Suprapubic skin (tissue), 4 donors: ENCODE results near the gene EDAR. TPM values are rescaled to one million over a fixed set of nuclear protein-coding genes. Genes with fewer than 3 reads are reported as not detected.

Source experiments
- DNase-seq, 2 donors: peaks; one replicate each; pipeline ENCODE4 v3.0.0-alpha.2; 2019; ENCODE audit warnings: low spot score in 2 of 2
- H3K27ac ChIP-seq: fragments of 200-600 bp; sonication (generic); one replicate; pipeline ENCODE4 v1.5.1; 2019
- H3K27me3 ChIP-seq: fragments of 200-600 bp; sonication (generic); one replicate; pipeline ENCODE4 v1.5.1; 2019
- H3K36me3 ChIP-seq: fragments of 200-600 bp; sonication (generic); one replicate; pipeline ENCODE4 v1.5.1; 2019
- H3K4me1 ChIP-seq: fragments of 200-600 bp; sonication (generic); one replicate; pipeline ENCODE4 v1.5.1; 2019
- H3K4me3 ChIP-seq: fragments of 200-600 bp; sonication (generic); one replicate; pipeline ENCODE4 v1.5.1; 2019; ENCODE audit warnings: mild to moderate bottlenecking
- H3K9me3 ChIP-seq: fragments of 200-600 bp; sonication (generic); one replicate; pipeline ENCODE4 v1.5.1; 2019
- EP300 ChIP-seq: sonication (generic); formaldehyde crosslinking; IDR thresholded peaks from one replicate; pipeline ENCODE4 v1.6.1; 2017; ENCODE audit warnings: antibody characterized with exemption
- POLR2A ChIP-seq, 2 donors: fragments of 450-650 bp; IDR thresholded peaks; one replicate each; pipeline ENCODE4 v1.6.1; 2017; ENCODE audit warnings: antibody characterized with exemption in 2 of 2, mild to moderate bottlenecking in 2 of 2, moderate library complexity in 2 of 2
- POLR2AphosphoS5 ChIP-seq, 3 donors: sonication (generic); formaldehyde crosslinking; IDR thresholded peaks; one replicate each; pipeline ENCODE4 v1.6.1; 2017; ENCODE audit warnings: antibody characterized with exemption in 3 of 3
- WGBS: methylation state at CpG from one replicate; pipeline ENCODE4 v1.1.5; 2018; 5-methylcytosine and 5-hydroxymethylcytosine counted together
- total RNA-seq, 4 donors: library from RNA; depleted of rRNA; stranded (reverse); fragments of >200 nt; gene quantifications; one replicate each; pipeline ENCODE4 v1.1.0, GENCODE V29; 2016
- TF ChIP-seq, protein P1 (sequence below), 2 donors: fragments of 200-600 bp in 1 of 2; fragments of 450-650 bp in 1 of 2; sonication (generic) in 1 of 2; IDR thresholded peaks; one replicate each; pipeline ENCODE4 v1.5.1; 2016 to 2019; ENCODE audit warnings: antibody characterized with exemption in 2 of 2, mild to moderate bottlenecking in 1 of 2, moderate library complexity in 1 of 2

The EDAR gene
- total RNA-seq, 4 donors from 2014 or later, result 1.5 to 4.3 (median 2.2) TPM

DNA sequence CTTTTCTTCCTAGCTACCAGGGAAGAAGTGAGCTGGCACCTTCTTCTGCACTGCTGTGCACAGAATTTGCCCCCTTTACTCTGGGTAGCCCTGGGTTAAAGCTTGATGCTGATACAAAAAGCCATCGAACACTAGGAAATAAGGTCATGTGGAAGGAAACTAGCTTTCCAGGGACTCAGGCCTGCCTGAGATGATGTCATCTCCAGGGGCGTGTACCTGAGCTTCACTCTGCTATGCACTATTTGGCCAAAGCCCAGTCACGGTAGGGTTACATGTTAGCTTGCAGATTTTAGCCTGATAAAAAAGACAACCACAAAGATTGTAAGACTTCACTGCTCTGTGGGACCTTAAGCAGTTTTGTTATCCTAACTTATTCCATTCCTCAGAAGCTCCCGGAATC, 20.4 kb downstream of the EDAR start:
- TF ChIP-seq POLR2A (IDR thresholded peaks at IDR 0.05) (no peak), POLR2AphosphoS5 (IDR thresholded peaks at IDR 0.05) (no peak), EP300 (no peak)
- TF ChIP-seq, protein P1, sequence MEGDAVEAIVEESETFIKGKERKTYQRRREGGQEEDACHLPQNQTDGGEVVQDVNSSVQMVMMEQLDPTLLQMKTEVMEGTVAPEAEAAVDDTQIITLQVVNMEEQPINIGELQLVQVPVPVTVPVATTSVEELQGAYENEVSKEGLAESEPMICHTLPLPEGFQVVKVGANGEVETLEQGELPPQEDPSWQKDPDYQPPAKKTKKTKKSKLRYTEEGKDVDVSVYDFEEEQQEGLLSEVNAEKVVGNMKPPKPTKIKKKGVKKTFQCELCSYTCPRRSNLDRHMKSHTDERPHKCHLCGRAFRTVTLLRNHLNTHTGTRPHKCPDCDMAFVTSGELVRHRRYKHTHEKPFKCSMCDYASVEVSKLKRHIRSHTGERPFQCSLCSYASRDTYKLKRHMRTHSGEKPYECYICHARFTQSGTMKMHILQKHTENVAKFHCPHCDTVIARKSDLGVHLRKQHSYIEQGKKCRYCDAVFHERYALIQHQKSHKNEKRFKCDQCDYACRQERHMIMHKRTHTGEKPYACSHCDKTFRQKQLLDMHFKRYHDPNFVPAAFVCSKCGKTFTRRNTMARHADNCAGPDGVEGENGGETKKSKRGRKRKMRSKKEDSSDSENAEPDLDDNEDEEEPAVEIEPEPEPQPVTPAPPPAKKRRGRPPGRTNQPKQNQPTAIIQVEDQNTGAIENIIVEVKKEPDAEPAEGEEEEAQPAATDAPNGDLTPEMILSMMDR (IDR thresholded peaks at IDR 0.05), result no peak
- Histone ChIP-seq H3K4me3 (no peak overlapping the region), H3K27me3 (peaks cover 4% of the 10 kb centered on the region), H3K4me1 (peaks cover 13% of the 10 kb centered on the region), H3K27ac (no peak overlapping the region), H3K9me3 (no peaks in the 10 kb centered on the region), H3K36me3 (no peaks in the 10 kb centered on the region)
- WGBS, result 32% methylated on average over 4 of the region's 4 CpGs
- DNase-seq, result peak in 1 of 2 donors; percentile 32

GRCh38 chr2:108967757-108968156, 21.3 kb downstream of the EDAR start:
- H3K9me3 ChIP-seq, result no peaks in the 10 kb centered on the region
- H3K4me1 ChIP-seq, result peaks cover 12% of the 10 kb centered on the region
- peaks cover 2% of the 10 kb centered on the region for H3K27me3 ChIP-seq
- no peak overlapping the region for H3K27ac ChIP-seq
- TF ChIP-seq POLR2A (IDR thresholded peaks at IDR 0.05), result no peak
- no peak for TF ChIP-seq EP300
- TF ChIP-seq, protein P1 (IDR thresholded peaks at IDR 0.05), result no peak
- no peak for TF ChIP-seq POLR2AphosphoS5 (IDR thresholded peaks at IDR 0.05)
- H3K36me3 ChIP-seq, result no peaks in the 10 kb centered on the region
- peak in 1 of 2 donors; percentile 8 for DNase-seq
- no peak overlapping the region for H3K4me3 ChIP-seq
- WGBS, result 83% methylated on average over 7 of the region's 7 CpGs

GRCh38 chr2:108965540-108966289, 23.3 kb downstream of the EDAR start:
- Histone ChIP-seq H3K36me3 (no peaks in the 10 kb centered on the region), H3K4me1 (no peaks in the 10 kb centered on the region), H3K27ac (no peak overlapping the region), H3K4me3 (no peak overlapping the region), H3K9me3 (no peaks in the 10 kb centered on the region), H3K27me3 (no peaks in the 10 kb centered on the region)
- no peak for TF ChIP-seq POLR2AphosphoS5 (IDR thresholded peaks at IDR 0.05)
- TF ChIP-seq POLR2A (IDR thresholded peaks at IDR 0.05), result no peak
- TF ChIP-seq, protein P1 (IDR thresholded peaks at IDR 0.05), result no peak
- TF ChIP-seq EP300, result no peak
- WGBS, result 69% methylated on average over 3 of the region's 3 CpGs
- peak in 1 of 2 donors; percentile 29 for DNase-seq

DNA sequence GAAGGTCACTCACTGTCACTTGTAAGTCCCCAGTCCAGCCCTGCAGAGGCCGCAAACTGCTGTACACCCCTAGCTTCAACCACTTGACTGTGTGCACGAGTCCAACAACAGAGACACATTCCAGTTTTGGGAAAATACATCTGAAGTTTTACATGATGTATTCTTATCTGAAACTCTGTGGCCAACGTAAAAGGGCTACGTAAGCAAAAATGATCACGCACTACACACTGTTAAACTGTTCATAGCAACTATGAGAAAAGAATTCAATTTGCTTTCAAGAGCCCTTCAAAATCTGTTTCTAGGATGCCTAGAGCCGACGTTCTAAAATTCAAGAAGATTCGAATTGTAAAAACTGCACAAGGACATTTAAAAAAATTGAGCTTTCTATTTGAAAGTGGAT, 26.0 kb downstream of the EDAR start:
- TF ChIP-seq POLR2A (IDR thresholded peaks at IDR 0.05), result no peak
- TF ChIP-seq EP300, result no peak
- TF ChIP-seq, protein P1 (IDR thresholded peaks at IDR 0.05), result no peak
- TF ChIP-seq POLR2AphosphoS5 (IDR thresholded peaks at IDR 0.05), result no peak
- peak in 1 of 2 donors; percentile 34 for DNase-seq
- no peak overlapping the region for H3K27ac ChIP-seq
- H3K9me3 ChIP-seq, result no peaks in the 10 kb centered on the region
- no peaks in the 10 kb centered on the region for H3K36me3 ChIP-seq
- H3K27me3 ChIP-seq, result no peaks in the 10 kb centered on the region
- 90% methylated on average over 8 of the region's 8 CpGs for WGBS
- H3K4me3 ChIP-seq, result no peak overlapping the region
- peaks cover 15% of the 10 kb centered on the region for H3K4me1 ChIP-seq

DNA sequence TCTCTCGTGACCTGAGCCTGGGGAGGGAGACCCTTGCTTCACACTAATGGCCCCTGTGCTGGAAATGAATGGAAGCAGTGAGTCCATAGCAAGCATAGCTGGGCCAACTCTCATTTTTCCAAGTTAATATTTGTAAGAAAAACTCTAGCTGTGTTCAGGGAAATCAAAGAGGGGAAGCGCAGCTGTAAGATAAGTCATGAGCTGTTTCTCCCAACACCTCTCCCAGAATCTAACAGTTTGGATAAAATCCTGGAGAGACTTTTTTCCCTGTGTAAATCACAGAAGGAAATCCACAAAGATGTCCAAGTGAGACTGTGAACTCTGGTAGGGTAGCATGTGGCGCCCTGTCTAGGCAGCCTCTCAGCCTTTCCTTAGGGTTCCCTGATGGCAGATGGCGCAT, 27.2 kb downstream of the EDAR start:
- peaks cover 27% of the 10 kb centered on the region for H3K4me1 ChIP-seq
- no peaks in the 10 kb centered on the region for H3K27me3 ChIP-seq
- no peaks in the 10 kb centered on the region for H3K36me3 ChIP-seq
- WGBS, result 96% methylated on average over 4 of the region's 4 CpGs
- DNase-seq, result peak in 1 of 2 donors; percentile 5
- H3K27ac ChIP-seq, result no peak overlapping the region
- H3K4me3 ChIP-seq, result no peak overlapping the region
- TF ChIP-seq EP300 (no peak), POLR2AphosphoS5 (IDR thresholded peaks at IDR 0.05) (no peak), POLR2A (IDR thresholded peaks at IDR 0.05) (no peak)
- H3K9me3 ChIP-seq, result no peaks in the 10 kb centered on the region
